ENCODE measurements around the gene TMEM59L.

The TMEM59L gene

GRCh38 chr19:18629166-18630088, 16.8 kb downstream of the TMEM59L start:
- Histone ChIP-seq H3K27ac (no peak overlapping the region), H3K27me3 (replicated peaks) (no peaks in the 10 kb centered on the region), H3K4me3 (ENCODE audit: low read depth, low read length) (no peak overlapping the region), H3K36me3 (replicated peaks) (no peaks in the 10 kb centered on the region)
- in situ Hi-C loops (cut with HindIII; ENCODE audit: low pct_ligation_motif_present, low sequenced_read_pairs), result no loop called here
- no peak for DNase-seq
- TF ChIP-seq CTCF (IDR thresholded peaks at IDR 0.05; ENCODE audit: low read depth, low read length, missing control alignments), result no peak

- Histone ChIP-seq H3K36me3 (replicated peaks) (no peaks in the 10 kb centered on the region), H3K27ac (no peak overlapping the region), H3K4me3 (ENCODE audit: low read depth, low read length) (no peak overlapping the region), H3K27me3 (replicated peaks) (no peaks in the 10 kb centered on the region)
- in situ Hi-C loops (cut with HindIII; ENCODE audit: low pct_ligation_motif_present, low sequenced_read_pairs), result no loop called here
- DNase-seq, result no peak
- TF ChIP-seq CTCF (IDR thresholded peaks at IDR 0.05; ENCODE audit: low read depth, low read length, missing control alignments), result no peak
Measured at GRCh38 chr19:18633321-18633720, 20.7 kb downstream of the TMEM59L start.

- no peak overlapping the region for H3K27ac ChIP-seq
- no peak overlapping the region for H3K4me3 ChIP-seq (ENCODE audit: low read depth, low read length)
- in situ Hi-C loops (cut with HindIII; ENCODE audit: low pct_ligation_motif_present, low sequenced_read_pairs), result no loop called here
- no peak for TF ChIP-seq CTCF (IDR thresholded peaks at IDR 0.05; ENCODE audit: low read depth, low read length, missing control alignments)
- H3K36me3 ChIP-seq (replicated peaks), result no peaks in the 10 kb centered on the region
- no peaks in the 10 kb centered on the region for H3K27me3 ChIP-seq (replicated peaks)
- no peak for DNase-seq
Measured at GRCh38 chr19:18634612-18635297, 22.1 kb downstream of the TMEM59L start.

GRCh38 chr19:18635831-18636182, 23.1 kb downstream of the TMEM59L start:
- H3K4me3 ChIP-seq (ENCODE audit: low read depth, low read length), result no peak overlapping the region
- in situ Hi-C loops (cut with HindIII; ENCODE audit: low pct_ligation_motif_present, low sequenced_read_pairs), result no loop called here

GRCh38 chr19:18636183-18636968, 23.7 kb downstream of the TMEM59L start:
- in situ Hi-C loops (cut with HindIII; ENCODE audit: low pct_ligation_motif_present, low sequenced_read_pairs), result no loop called here
- H3K27ac ChIP-seq, result no peak overlapping the region
- no peaks in the 10 kb centered on the region for H3K36me3 ChIP-seq (replicated peaks)
- H3K4me3 ChIP-seq (ENCODE audit: low read depth, low read length), result peak overlapping the region; percentile 71
- DNase-seq, result peak; percentile 95
- no peak for TF ChIP-seq CTCF (IDR thresholded peaks at IDR 0.05; ENCODE audit: low read depth, low read length, missing control alignments)
- no peaks in the 10 kb centered on the region for H3K27me3 ChIP-seq (replicated peaks)

More at GRCh38 chr19:18635831-18636182, 23.1 kb downstream of the TMEM59L start:
- Histone ChIP-seq H3K27me3 (replicated peaks) (no peaks in the 10 kb centered on the region), H3K36me3 (replicated peaks) (no peaks in the 10 kb centered on the region), H3K27ac (no peak overlapping the region)
- TF ChIP-seq CTCF (IDR thresholded peaks at IDR 0.05; ENCODE audit: low read depth, low read length, missing control alignments), result no peak
- no peak for DNase-seq
